GM21786 (cell line): ENCODE measurements around the gene TMEM267.
"Not testable (repeated sequence)": the region's sequence is repeated elsewhere in the genome, so short reads cannot be mapped to it uniquely, and the experiment has no call there.

Experiments used
- ATAC-seq: cut with Tn5 transposase; IDR thresholded peaks from one replicate; pipeline ENCODE4 v1.9.1; 2021; ENCODE audit not compliant: unreplicated experiment

Gene TMEM267

GRCh38 chr5:43461066-43461465 lies 22.6 kb downstream of the TMEM267 start:
- no peak for ATAC-seq

GRCh38 chr5:43456556-43456955 lies 27.1 kb downstream of the TMEM267 start:
- ATAC-seq, result no peak

- not testable (repeated sequence) for ATAC-seq
Observed at GRCh38 chr5:43441575-43441974, 42.1 kb downstream of the TMEM267 start.

- ATAC-seq, result no peak
Observed at GRCh38 chr5:43437062-43437660, 46.5 kb downstream of the TMEM267 start.

- no peak for ATAC-seq
Observed at GRCh38 chr5:43433382-43433781, 50.3 kb downstream of the TMEM267 start.

- ATAC-seq, result no peak
Observed at GRCh38 chr5:43432486-43433375, 50.9 kb downstream of the TMEM267 start.

GRCh38 chr5:43429706-43430105 lies 54.0 kb downstream of the TMEM267 start:
- ATAC-seq, result no peak

GRCh38 chr5:43429016-43429415 lies 54.6 kb downstream of the TMEM267 start:
- no peak for ATAC-seq

GRCh38 chr5:43427306-43427705 lies 56.4 kb downstream of the TMEM267 start:
- ATAC-seq, result no peak

GRCh38 chr5:43425983-43426382 lies 57.7 kb downstream of the TMEM267 start:
- no peak for ATAC-seq

GRCh38 chr5:43423086-43423485 lies 60.6 kb downstream of the TMEM267 start:
- ATAC-seq, result not testable (repeated sequence)

- ATAC-seq, result no peak
Observed at GRCh38 chr5:43422143-43422542, 61.5 kb downstream of the TMEM267 start.

- ATAC-seq, result no peak
Observed at GRCh38 chr5:43421450-43422133, 62.1 kb downstream of the TMEM267 start.

GRCh38 chr5:43420241-43420640 lies 63.4 kb downstream of the TMEM267 start:
- no peak for ATAC-seq

GRCh38 chr5:43418561-43418960 lies 65.1 kb downstream of the TMEM267 start:
- no peak for ATAC-seq

GRCh38 chr5:43416803-43417394 lies 66.8 kb downstream of the TMEM267 start:
- ATAC-seq, result no peak

GRCh38 chr5:43415935-43416802 lies 67.5 kb downstream of the TMEM267 start:
- ATAC-seq, result no peak

- ATAC-seq, result no peak
Observed at GRCh38 chr5:43413966-43414365, 69.7 kb downstream of the TMEM267 start.

GRCh38 chr5:43412644-43413043 lies 71.0 kb downstream of the TMEM267 start:
- ATAC-seq, result no peak

GRCh38 chr5:43412156-43412555 lies 71.5 kb downstream of the TMEM267 start, which contains the start of gene CCL28:
CCL28 (minus strand) TSS chr5:43412391; CDS start chr5:43412316, 75 bp downstream.
- ATAC-seq, result no peak
